ENCODE results near the gene GAREM1.

Gene GAREM1

DNA sequence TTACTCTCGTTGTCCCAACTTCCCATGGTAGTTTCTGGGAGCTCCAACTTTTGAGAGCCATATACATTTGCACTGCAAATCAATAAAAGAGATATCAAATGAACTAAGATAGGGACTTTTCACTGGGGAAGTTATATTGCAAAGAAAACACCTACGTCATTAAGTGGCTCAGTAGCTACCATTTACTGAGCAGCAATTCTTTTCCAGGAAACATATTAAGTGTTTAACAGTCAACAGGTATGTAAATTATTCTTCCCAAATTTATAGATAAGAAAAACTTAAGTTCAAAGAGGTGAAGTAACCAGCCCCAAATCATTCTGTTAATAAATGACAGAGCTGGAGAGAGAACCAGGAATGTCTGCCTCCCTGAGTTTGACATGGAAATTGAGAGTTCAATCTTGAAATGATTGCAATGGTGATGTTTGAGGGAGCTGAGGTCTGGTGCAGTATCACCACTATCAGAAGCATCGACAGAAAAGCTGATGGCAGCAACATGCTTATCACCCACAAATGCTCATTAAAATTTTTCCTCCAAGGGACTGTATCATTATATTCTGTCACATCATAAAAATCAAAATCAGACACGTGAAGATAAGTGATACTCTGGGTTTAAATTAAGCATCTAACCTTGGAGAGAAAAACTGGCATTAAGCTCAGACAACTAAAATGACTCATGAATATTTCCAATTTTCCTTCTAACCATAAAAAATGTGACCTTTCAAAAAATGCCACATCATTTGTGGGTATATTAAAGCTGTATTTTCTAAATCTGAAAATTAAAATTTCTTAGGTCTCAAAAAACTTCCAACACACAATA, 43.4 kb downstream of the GAREM1 start:
- no peaks in the 10 kb centered on the region for H3K36me3 Mint-ChIP-seq (ENCODE audit: low read depth)
- peaks cover 20% of the 10 kb centered on the region for H3K9me3 Mint-ChIP-seq
- intact Hi-C loops (cut with micrococcal nuclease), result no loop called here
- no peak overlapping the region for H3K27ac Mint-ChIP-seq
- H3K27me3 Mint-ChIP-seq, result peaks cover under 1% of the 10 kb centered on the region
- H3K4me1 Mint-ChIP-seq (ENCODE audit: low read depth), result no peaks in the 10 kb centered on the region
- no peak overlapping the region for H3K4me3 Mint-ChIP-seq

DNA sequence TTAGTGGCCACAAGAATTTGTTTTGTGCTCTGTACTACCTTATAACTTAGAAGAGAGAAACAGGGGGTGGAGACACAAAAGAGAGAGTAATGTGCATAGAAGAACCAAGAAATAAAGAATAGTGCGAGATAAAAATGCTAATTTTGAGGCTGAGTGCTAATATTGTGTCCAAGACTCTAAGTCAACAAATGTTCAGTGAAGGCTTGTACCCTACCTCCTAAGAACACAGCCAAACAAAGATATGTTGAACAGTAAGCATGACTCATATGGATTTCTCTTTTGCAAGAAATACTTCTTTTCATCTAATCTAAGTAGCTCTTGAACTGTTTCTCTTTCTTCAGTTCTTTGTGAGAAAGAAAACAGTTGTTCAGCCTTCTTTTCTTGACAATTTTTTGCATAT, 45.2 kb downstream of the GAREM1 start:
- Mint-ChIP-seq H3K27ac (no peak overlapping the region), H3K9me3 (peaks cover 2% of the 10 kb centered on the region), H3K4me1 (ENCODE audit: low read depth) (peaks cover 1% of the 10 kb centered on the region), H3K4me3 (no peak overlapping the region), H3K27me3 (peaks cover 2% of the 10 kb centered on the region), H3K36me3 (ENCODE audit: low read depth) (no peaks in the 10 kb centered on the region)
- intact Hi-C loops (cut with micrococcal nuclease), result no loop called here

DNA sequence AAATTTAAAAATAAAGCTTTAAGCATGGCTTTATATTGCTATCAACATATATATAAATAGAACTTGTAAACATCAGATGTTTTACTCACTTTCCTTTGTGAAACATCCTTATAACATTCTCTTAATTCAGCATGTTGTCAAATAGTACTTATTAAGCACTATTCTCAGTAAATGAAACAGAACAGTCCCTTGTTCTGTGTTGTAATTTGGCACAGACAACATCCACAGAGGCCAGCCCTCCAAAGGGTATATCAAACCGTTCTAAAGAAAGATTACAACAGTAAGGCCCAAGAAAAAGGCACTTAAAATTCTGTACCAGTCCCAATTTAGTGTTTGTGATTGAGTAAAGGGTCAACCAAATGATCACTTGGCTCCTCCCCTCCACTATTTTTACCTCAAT, 46.0 kb downstream of the GAREM1 start:
- Mint-ChIP-seq H3K36me3 (ENCODE audit: low read depth) (no peaks in the 10 kb centered on the region), H3K4me1 (ENCODE audit: low read depth) (peaks cover 5% of the 10 kb centered on the region), H3K27ac (no peak overlapping the region), H3K4me3 (no peak overlapping the region), H3K27me3 (peaks cover 2% of the 10 kb centered on the region), H3K9me3 (no peaks in the 10 kb centered on the region)
- intact Hi-C loops (cut with micrococcal nuclease), result no loop called here

DNA sequence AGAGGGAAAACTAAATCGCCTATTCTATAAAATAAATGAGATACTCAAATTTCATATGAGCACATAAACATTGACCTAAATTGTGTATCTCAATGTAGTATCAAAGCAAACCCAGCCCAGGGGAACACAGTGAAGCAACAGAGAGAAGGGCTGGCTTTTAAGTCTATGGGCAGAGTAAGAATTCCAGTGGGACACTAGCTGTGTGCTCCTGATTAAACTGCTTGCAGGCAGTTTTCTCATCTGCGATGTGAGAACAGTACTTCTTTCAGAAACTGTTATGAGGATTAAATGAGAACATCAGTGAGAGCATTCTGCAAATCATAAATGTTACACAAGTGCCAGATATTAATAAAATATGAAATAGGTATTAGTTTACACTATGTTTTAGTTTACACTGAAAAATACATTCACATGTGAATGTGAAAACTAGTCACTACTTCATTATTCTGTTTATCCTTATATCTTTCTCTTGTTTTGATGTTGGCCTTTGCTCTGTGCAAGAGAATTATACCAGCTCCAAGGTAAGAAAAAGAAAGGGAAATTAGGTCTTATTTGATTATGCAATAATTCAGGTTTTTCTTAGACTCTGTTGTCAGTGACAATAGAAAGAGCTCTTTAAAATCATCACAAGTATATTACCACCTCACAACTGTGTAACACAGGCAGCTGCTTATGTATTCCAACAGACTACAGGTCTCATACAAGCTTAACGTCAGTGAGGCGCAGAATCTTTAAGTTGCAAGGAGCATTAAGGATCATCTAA, 47.5 kb downstream of the GAREM1 start:
- Mint-ChIP-seq H3K36me3 (ENCODE audit: low read depth) (no peaks in the 10 kb centered on the region), H3K4me1 (ENCODE audit: low read depth) (peaks cover 5% of the 10 kb centered on the region), H3K9me3 (no peaks in the 10 kb centered on the region), H3K27me3 (peaks cover 2% of the 10 kb centered on the region), H3K27ac (no peak overlapping the region), H3K4me3 (no peak overlapping the region)
- intact Hi-C loops (cut with micrococcal nuclease), result no loop called here

DNA sequence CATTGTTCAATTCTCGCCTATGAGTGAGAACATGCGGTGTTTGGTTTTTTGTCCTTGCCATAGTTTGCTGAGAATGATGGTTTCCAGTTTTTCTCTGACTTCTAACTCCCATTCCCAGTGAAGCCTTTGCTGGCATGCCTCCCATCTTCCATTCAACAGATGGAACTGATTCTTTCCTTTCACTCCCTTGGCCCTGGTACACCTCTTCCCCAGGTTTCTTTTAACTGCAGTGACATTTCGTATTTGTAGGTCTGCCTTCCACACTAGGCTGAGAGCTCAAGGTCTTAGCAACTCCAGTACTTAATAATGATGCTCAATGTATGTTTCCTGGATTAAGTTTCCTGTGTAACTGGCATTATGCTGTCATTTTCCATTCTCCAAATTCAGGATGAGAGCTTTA, 48.5 kb downstream of the GAREM1 start:
- H3K4me3 Mint-ChIP-seq, result no peak overlapping the region
- intact Hi-C loops (cut with micrococcal nuclease), result no loop called here
- peaks cover 5% of the 10 kb centered on the region for H3K4me1 Mint-ChIP-seq (ENCODE audit: low read depth)
- H3K27me3 Mint-ChIP-seq, result peaks cover 2% of the 10 kb centered on the region
- no peak overlapping the region for H3K27ac Mint-ChIP-seq
- H3K9me3 Mint-ChIP-seq, result peaks cover 4% of the 10 kb centered on the region
- H3K36me3 Mint-ChIP-seq (ENCODE audit: low read depth), result no peaks in the 10 kb centered on the region

DNA sequence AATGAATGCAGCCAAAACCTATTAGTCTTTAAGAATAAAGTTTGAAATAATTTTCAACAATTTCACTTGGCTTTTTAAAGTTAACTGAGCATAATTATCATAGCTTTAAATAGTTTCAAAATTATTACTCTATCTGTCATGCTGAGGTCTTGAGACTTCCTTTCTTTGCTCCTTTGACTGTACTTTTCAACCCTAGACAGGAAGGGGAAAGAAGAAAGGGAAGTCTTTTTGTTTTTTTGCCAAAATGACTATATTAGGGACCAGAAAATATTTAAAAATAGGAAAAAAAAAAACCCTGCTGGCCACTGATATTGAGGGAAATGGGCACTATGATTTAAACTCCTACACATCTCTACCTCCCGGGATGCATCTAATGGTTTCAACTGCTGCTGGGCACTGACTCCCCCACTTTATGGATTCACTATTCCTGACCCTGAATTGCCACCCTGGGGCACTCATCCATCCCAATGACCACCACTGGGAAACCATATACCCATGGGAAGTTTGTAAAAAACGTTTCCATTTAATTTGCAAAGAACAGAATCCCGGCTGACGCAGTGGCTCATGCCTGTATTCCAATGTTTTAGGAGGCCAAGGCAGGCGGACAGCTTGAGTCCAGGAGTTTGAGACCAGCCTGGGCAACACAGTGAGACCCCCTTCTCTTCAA, 50.5 kb downstream of the GAREM1 start:
- Mint-ChIP-seq H3K27me3 (peaks cover 2% of the 10 kb centered on the region), H3K4me1 (ENCODE audit: low read depth) (peaks cover 5% of the 10 kb centered on the region), H3K36me3 (ENCODE audit: low read depth) (no peaks in the 10 kb centered on the region), H3K27ac (no peak overlapping the region), H3K9me3 (peaks cover 6% of the 10 kb centered on the region), H3K4me3 (no peak overlapping the region)
- intact Hi-C loops (cut with micrococcal nuclease), result no loop called here

DNA sequence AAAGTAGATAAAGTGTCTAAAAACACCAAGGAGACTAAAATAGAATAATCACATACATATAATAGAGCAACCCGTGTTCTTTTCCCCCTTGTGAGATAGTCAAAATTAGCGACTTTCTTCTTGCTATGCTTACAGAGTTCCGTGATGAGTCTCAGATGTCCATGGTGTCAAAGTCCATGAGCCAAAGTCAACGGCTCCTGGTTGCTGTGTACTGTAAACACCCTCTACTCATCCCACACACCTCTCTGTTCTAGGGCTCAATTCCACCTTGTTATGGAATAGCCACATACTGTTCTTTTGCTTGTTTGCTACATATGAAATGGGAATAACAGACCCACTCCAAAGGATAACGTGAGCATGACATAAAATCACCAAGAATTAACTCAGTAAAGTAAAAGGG, 52.5 kb downstream of the GAREM1 start:
- no peaks in the 10 kb centered on the region for H3K36me3 Mint-ChIP-seq (ENCODE audit: low read depth)
- peaks cover 2% of the 10 kb centered on the region for H3K27me3 Mint-ChIP-seq
- intact Hi-C loops (cut with micrococcal nuclease), result no loop called here
- H3K4me1 Mint-ChIP-seq (ENCODE audit: low read depth), result peaks cover 5% of the 10 kb centered on the region
- H3K9me3 Mint-ChIP-seq, result peaks cover 6% of the 10 kb centered on the region
- no peak overlapping the region for H3K4me3 Mint-ChIP-seq
- no peak overlapping the region for H3K27ac Mint-ChIP-seq

DNA sequence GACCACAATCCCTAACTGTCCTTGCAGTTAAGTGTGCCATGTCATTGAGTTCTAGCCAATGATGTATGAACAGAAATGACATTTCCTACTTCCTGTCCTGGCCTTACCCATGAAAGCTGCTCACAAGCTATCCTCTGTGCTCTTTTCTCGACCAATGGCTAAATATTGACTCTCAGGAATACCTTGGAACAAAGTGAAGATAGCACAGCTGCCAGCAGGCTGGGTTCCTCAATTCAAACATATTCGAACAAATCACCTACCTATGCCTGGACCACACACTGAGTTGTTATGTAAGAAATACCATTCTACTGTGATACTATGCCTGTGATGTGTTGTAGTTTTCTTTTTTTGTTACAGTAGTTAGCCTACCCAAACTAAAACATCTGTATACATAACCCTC, 65.1 kb downstream of the GAREM1 start:
- no peak overlapping the region for H3K27ac Mint-ChIP-seq
- intact Hi-C loops (cut with micrococcal nuclease), result no loop called here
- no peaks in the 10 kb centered on the region for H3K36me3 Mint-ChIP-seq (ENCODE audit: low read depth)
- no peak overlapping the region for H3K4me3 Mint-ChIP-seq
- no peaks in the 10 kb centered on the region for H3K27me3 Mint-ChIP-seq
- no peaks in the 10 kb centered on the region for H3K4me1 Mint-ChIP-seq (ENCODE audit: low read depth)
- H3K9me3 Mint-ChIP-seq, result no peaks in the 10 kb centered on the region

DNA sequence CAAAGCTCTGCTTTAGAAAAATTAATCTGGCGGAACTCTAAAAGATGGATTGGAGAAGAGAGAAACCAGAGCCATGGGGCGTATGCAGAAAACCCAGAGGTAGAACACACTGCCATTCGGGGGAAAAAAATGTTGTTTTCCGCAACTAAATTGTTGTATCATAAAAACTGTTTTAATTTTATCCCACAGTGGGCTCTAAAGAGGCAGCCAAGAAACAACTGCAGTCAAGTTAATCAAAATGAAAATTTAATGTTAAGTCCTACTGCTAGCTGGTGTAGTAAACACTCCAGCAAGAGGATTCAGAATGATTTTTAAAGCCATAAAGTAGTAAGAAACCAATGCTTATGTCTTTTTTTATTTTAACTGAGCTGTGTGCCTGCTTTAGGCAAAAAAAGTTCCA, 69.1 kb downstream of the GAREM1 start:
- Mint-ChIP-seq H3K36me3 (ENCODE audit: low read depth) (no peaks in the 10 kb centered on the region), H3K9me3 (peaks cover 4% of the 10 kb centered on the region), H3K27me3 (no peaks in the 10 kb centered on the region), H3K4me1 (ENCODE audit: low read depth) (no peaks in the 10 kb centered on the region), H3K4me3 (no peak overlapping the region), H3K27ac (no peak overlapping the region)
- intact Hi-C loops (cut with micrococcal nuclease), result no loop called here

DNA sequence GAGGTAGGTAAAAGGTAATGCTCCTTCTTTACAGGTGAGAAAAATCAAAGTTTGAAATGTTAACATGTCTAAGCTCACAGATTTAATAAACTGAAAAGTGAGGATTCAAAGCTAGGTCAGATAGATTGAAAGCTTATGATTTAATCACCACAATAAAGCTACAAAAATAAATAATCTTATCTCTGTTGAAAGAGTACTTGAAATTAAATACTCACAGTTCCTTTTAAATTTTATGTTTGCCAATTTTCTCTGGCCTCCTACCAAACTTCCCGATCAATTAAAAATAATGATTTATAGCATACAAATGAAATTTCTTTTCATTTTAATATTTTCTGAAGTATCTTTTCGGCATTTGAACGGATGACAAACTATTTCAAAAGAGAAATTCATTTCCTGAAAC, 77.3 kb downstream of the GAREM1 start:
- Mint-ChIP-seq H3K4me3 (no peak overlapping the region), H3K36me3 (ENCODE audit: low read depth) (no peaks in the 10 kb centered on the region), H3K27ac (no peak overlapping the region), H3K27me3 (no peaks in the 10 kb centered on the region), H3K9me3 (peaks cover 20% of the 10 kb centered on the region), H3K4me1 (ENCODE audit: low read depth) (peaks cover 6% of the 10 kb centered on the region)
- intact Hi-C loops (cut with micrococcal nuclease), result no loop called here

DNA sequence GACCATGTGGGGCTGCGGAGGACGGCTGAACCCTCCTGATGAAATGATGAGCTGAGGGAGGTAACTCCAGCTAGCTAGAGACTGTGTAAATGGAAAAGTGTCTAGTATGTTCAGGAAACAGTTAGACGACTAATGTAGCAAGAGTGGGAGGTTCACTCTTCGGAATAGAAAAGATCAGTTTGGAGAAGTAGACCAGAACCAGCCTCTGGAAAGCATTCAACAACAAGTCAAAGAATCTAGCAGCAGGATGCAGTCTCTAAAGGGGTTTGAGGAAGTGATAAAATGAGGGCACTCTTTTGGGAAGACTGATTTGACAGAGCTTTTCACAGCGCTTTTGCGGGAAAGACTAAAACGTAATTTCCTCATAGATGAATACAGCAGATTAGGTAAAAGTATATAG, 79.6 kb downstream of the GAREM1 start:
- intact Hi-C loops (cut with micrococcal nuclease), result no loop called here

DNA sequence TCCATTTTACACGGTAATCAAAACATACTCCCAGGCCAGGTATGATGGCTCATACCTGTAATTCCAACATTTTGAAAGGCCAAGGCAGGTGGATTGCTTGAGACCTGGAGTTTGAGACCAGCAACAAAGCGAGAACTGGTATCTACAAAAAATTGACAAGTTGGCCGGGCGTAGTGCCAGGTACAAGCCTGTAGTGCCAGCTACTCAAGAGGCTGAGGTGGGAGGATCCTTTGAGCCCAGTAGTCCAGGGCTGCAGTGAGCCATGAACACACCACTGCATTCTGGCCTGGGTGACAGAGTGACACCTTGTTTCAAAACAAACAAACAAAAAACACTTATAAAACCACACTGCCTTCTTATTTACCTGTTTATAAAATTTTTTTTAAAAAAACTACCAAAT, 80.8 kb downstream of the GAREM1 start:
- H3K4me1 Mint-ChIP-seq (ENCODE audit: low read depth), result peaks cover 6% of the 10 kb centered on the region
- H3K9me3 Mint-ChIP-seq, result no peaks in the 10 kb centered on the region
- no peak overlapping the region for H3K4me3 Mint-ChIP-seq
- no peak overlapping the region for H3K27ac Mint-ChIP-seq
- no peaks in the 10 kb centered on the region for H3K27me3 Mint-ChIP-seq
- intact Hi-C loops (cut with micrococcal nuclease), result no loop called here
- H3K36me3 Mint-ChIP-seq (ENCODE audit: low read depth), result no peaks in the 10 kb centered on the region

More for the DNA sequence above, 79.6 kb downstream of the GAREM1 start:
- H3K9me3 Mint-ChIP-seq, result peaks cover 12% of the 10 kb centered on the region
- H3K36me3 Mint-ChIP-seq (ENCODE audit: low read depth), result no peaks in the 10 kb centered on the region
- H3K4me1 Mint-ChIP-seq (ENCODE audit: low read depth), result peaks cover 6% of the 10 kb centered on the region
- H3K27me3 Mint-ChIP-seq, result no peaks in the 10 kb centered on the region
- no peak overlapping the region for H3K4me3 Mint-ChIP-seq
- H3K27ac Mint-ChIP-seq, result no peak overlapping the region

DNA sequence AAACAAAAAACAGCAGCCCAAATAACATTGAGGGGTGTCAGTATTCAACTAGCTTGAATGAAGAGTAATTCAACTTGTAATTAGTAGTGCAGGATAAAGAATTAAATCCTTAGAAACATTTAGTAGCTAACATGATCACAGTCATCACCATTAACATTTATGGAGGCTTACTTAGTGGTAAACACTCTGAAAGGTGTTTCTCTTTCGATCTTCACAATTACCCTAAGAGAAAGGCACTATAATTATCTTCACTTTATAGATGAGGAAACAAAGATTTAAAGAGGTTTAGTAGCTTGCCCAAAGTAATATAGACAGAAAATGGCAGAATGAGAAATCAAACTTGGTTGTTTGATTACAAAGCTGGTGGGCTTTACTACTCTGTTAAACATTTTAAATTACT, 81.5 kb downstream of the GAREM1 start:
- intact Hi-C loops (cut with micrococcal nuclease), result no loop called here
- H3K36me3 Mint-ChIP-seq (ENCODE audit: low read depth), result no peaks in the 10 kb centered on the region

DNA sequence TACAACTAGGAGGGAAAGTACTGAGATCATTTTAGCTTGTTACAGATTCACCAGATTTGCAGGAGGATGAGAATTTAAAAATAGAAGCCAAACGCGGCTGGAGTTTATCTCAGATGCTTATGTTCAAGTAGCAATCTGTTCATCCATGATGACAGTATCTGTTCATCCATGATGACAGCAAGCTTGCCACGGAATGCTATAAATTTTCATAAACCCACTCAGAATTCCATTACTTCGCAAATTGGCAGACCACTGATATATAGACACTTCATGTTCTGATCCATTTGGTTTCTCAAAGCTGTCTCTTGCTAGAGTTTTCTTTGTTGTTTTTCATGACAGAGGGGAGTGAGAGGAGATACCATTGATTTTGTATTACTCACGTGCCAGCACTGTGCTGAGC, 84.2 kb downstream of the GAREM1 start:
- Mint-ChIP-seq H3K36me3 (ENCODE audit: low read depth) (no peaks in the 10 kb centered on the region), H3K27ac (no peak overlapping the region), H3K9me3 (no peaks in the 10 kb centered on the region), H3K4me1 (ENCODE audit: low read depth) (peaks cover 6% of the 10 kb centered on the region), H3K4me3 (no peak overlapping the region), H3K27me3 (no peaks in the 10 kb centered on the region)
- intact Hi-C loops (cut with micrococcal nuclease), result no loop called here

More for the DNA sequence above, 81.5 kb downstream of the GAREM1 start:
- Mint-ChIP-seq H3K4me3 (no peak overlapping the region), H3K27me3 (no peaks in the 10 kb centered on the region), H3K4me1 (ENCODE audit: low read depth) (peaks cover 6% of the 10 kb centered on the region), H3K9me3 (no peaks in the 10 kb centered on the region), H3K27ac (no peak overlapping the region)
